Mammary epithelial cell (primary cell): ENCODE results near the gene ARPC1B.

Experiments
- EZH2 ChIP-seq: IDR thresholded peaks from 2 replicates; pipeline ENCODE4 v1.6.1; 2012; ENCODE audit warnings: low read length, inconsistent platforms, borderline replicate concordance
- TF ChIP-seq, protein P1 (sequence below), 2 donors: IDR thresholded peaks in 1 of 2; conservative IDR thresholded peaks in 1 of 2; 2 replicates each; pipeline ENCODE4 v1.5.1; 2011 to 2012; ENCODE audit warnings: inconsistent platforms in 2 of 2, low read length in 2 of 2, mild to moderate bottlenecking in 2 of 2, control low read depth in 1 of 2, low read depth in 1 of 2; ENCODE audit not compliant: insufficient read depth in 1 of 2; ENCODE audit errors: extremely low read depth in 1 of 2

DNA sequence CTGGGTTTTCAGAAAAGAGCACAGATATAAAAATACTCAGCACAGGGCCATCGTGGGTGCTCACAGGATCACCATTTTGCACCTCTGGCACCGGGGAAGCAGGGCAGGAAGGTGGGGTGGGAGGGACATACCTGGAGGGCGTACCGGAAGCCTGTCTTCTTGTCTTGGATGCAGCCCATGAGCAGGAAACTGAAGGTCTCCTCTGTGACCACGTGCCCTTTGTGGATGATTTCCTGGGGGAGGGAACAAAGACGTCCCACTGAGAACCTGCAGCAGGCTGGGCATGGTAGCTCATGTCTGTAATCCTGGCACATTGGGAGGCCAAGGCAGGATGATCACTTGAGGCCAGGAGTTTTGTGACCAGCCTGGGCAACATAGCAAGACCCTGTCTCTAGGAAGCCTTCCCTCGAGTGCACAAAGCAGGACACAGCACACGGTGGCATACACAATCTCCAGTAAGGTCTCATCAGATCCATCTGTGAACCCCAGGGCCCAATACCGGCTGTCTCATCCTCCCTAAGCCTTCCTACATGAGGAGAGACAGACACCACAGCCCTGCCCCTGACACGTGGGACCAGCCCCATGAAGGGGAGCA lies 54.5 kb downstream of the ARPC1B start:
- TF ChIP-seq, protein P1, sequence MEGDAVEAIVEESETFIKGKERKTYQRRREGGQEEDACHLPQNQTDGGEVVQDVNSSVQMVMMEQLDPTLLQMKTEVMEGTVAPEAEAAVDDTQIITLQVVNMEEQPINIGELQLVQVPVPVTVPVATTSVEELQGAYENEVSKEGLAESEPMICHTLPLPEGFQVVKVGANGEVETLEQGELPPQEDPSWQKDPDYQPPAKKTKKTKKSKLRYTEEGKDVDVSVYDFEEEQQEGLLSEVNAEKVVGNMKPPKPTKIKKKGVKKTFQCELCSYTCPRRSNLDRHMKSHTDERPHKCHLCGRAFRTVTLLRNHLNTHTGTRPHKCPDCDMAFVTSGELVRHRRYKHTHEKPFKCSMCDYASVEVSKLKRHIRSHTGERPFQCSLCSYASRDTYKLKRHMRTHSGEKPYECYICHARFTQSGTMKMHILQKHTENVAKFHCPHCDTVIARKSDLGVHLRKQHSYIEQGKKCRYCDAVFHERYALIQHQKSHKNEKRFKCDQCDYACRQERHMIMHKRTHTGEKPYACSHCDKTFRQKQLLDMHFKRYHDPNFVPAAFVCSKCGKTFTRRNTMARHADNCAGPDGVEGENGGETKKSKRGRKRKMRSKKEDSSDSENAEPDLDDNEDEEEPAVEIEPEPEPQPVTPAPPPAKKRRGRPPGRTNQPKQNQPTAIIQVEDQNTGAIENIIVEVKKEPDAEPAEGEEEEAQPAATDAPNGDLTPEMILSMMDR (conservative IDR thresholded peaks at IDR 0.05 in 1 of 2, IDR thresholded peaks at IDR 0.05 in 1 of 2; ENCODE audit: extremely low read depth in 1 of 2, insufficient read depth in 1 of 2, low read depth in 1 of 2, low read length in 2 of 2), result no peak
- TF ChIP-seq EZH2, result no peak
